HUES48 (cell line): ENCODE measurements around the gene AGA.

ENCODE experiments used
- H3K27ac ChIP-seq: one replicate; pipeline ENCODE4 v1.7.0; 2013; ENCODE audit warnings: low read depth, low read length, inconsistent platforms
- H3K27me3 ChIP-seq: 2 replicates; pipeline ENCODE4 v1.6.1; 2013; ENCODE audit warnings: mild to moderate bottlenecking, low read length; ENCODE audit not compliant: control insufficient read depth, insufficient read depth
- H3K36me3 ChIP-seq: 2 replicates; pipeline ENCODE4 v1.6.1; 2013; ENCODE audit warnings: low read length; ENCODE audit not compliant: control insufficient read depth, insufficient read depth
- H3K4me1 ChIP-seq: 2 replicates; pipeline ENCODE4 v1.6.1; 2013; ENCODE audit warnings: mild to moderate bottlenecking, low read length; ENCODE audit not compliant: control insufficient read depth, insufficient read depth
- H3K4me3 ChIP-seq: 2 replicates; pipeline ENCODE4 v1.5.1; 2013; ENCODE audit warnings: mild to moderate bottlenecking, low read depth, low read length
- H3K9ac ChIP-seq: 2 replicates; pipeline ENCODE4 v1.6.1; 2013; ENCODE audit warnings: mild to moderate bottlenecking, low read depth, low read length, moderate library complexity
- H3K9me3 ChIP-seq: 2 replicates; pipeline ENCODE4 v1.6.1; 2013; ENCODE audit warnings: low read length; ENCODE audit not compliant: control insufficient read depth, insufficient read depth

AGA gene

GRCh38 chr4:177391287-177391686, 51.0 kb downstream of the AGA start:
- Histone ChIP-seq H3K4me1 (no peaks in the 10 kb centered on the region), H3K9me3 (no peaks in the 10 kb centered on the region), H3K36me3 (no peaks in the 10 kb centered on the region), H3K4me3 (no peak overlapping the region), H3K9ac (no peak overlapping the region), H3K27ac (no peak overlapping the region), H3K27me3 (no peaks in the 10 kb centered on the region)

DNA sequence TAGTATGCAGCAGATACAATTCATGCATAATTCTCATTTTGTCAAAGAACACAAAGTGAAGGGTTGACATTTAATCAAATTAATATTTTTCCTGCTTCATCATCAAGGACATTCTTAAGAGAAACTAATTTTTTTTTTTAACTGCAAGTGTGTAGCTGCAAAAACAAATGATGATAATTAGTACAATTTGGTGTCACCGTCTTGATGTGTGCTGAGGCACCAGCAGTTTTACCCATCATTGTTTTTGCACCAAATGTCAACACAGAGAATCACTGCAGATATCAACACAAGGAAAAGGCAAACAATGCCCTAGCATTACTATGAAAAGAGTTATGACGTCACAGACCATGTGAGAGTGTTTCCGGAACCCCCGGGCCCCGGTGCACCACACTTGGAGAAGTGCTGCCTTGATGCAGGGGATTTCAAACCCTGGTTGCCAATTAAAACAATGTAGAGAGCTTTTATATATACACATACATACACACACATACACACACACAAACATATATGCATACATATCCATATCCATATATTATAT, 55.9 kb downstream of the AGA start:
- no peaks in the 10 kb centered on the region for H3K27me3 ChIP-seq
- H3K9ac ChIP-seq = no peak overlapping the region
- 0 out of 2 replicates have a peak, but pooled peaks cover 4% of the 10 kb centered on the region for H3K9me3 ChIP-seq
- H3K4me3 ChIP-seq = no peak overlapping the region
- H3K27ac ChIP-seq = no peak overlapping the region
- H3K36me3 ChIP-seq = no peaks in the 10 kb centered on the region
- H3K4me1 ChIP-seq = no peaks in the 10 kb centered on the region

GRCh38 chr4:177385576-177386277, 56.5 kb downstream of the AGA start:
- no peaks in the 10 kb centered on the region for H3K4me1 ChIP-seq
- H3K27me3 ChIP-seq = no peaks in the 10 kb centered on the region
- H3K27ac ChIP-seq = no peak overlapping the region
- no peak overlapping the region for H3K9ac ChIP-seq
- H3K36me3 ChIP-seq = no peaks in the 10 kb centered on the region
- H3K9me3 ChIP-seq = 0 out of 2 replicates have a peak, but pooled peaks cover 8% of the 10 kb centered on the region
- no peak overlapping the region for H3K4me3 ChIP-seq

DNA sequence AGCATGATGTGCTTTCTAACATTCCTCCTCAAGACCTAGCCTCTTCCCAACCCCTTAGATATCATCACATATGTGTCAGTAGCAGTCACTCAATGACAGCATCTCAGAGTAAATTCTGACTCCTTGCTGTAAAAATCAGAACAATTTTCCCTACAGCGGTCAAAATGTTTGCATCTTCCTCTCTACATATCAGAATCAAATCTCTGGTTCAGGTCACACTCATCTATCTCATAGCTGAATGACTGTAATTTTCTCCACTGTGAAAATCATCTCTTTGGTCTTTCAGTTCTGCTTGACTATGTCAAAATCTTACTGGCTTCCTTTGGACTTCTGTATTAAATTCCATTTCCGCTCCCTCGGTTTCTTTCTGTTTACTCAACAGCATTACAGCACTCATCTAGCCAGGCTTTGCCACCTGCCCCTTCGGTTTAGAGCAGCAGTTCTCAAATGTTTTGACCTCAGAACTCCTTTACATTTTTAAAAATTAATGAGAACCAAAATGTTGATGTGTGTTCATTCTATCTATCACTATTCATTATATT, 57.3 kb downstream of the AGA start:
- Histone ChIP-seq H3K27ac (no peak overlapping the region), H3K4me1 (no peaks in the 10 kb centered on the region), H3K27me3 (no peaks in the 10 kb centered on the region), H3K36me3 (no peaks in the 10 kb centered on the region), H3K9ac (no peak overlapping the region), H3K4me3 (no peak overlapping the region), H3K9me3 (0 out of 2 replicates have a peak, but pooled peaks cover 8% of the 10 kb centered on the region)

DNA sequence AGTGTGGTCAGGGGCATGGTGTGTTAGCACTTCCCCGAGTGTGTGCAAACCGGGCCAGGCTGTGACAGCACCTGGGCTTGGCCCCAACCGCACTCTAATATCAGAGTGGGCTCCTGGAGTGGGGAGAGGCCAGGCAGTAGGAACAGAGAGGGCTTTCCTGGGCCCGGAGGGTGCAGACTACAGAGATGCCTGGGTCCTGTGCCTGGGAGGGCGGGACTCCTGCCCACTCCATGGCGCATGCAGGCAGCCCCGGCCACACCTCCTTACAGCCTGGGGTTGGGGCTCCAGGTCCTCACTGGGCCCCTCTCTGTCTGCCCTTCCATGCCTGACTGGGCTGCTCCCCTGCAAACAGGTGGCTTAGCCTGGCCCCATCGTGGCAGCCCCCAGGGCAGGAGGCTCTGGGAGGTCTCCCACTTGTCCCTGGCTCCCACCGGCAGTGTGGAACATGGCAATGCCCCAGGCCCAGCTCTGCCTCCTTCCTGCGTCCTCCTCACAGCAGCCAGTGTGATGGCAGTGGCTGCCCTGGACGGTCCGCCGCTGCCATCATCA, 60.4 kb downstream of the AGA start:
- Histone ChIP-seq H3K9me3 (0 out of 2 replicates have a peak, but pooled peaks cover 8% of the 10 kb centered on the region), H3K4me1 (no peaks in the 10 kb centered on the region), H3K27ac (no peak overlapping the region), H3K9ac (no peak overlapping the region), H3K4me3 (no peak overlapping the region), H3K36me3 (no peaks in the 10 kb centered on the region), H3K27me3 (no peaks in the 10 kb centered on the region)
